Activated effector memory CD4-positive, alpha-beta T cell treated with Interleukin-2 at 50 U/mL for 16 hours (primary cell): ENCODE measurements around the gene SLC28A1.

Experiments
- DNase-seq: peaks from one replicate; pipeline ENCODE4 v3.0.0-alpha.2; 2020

The SLC28A1 gene

DNA sequence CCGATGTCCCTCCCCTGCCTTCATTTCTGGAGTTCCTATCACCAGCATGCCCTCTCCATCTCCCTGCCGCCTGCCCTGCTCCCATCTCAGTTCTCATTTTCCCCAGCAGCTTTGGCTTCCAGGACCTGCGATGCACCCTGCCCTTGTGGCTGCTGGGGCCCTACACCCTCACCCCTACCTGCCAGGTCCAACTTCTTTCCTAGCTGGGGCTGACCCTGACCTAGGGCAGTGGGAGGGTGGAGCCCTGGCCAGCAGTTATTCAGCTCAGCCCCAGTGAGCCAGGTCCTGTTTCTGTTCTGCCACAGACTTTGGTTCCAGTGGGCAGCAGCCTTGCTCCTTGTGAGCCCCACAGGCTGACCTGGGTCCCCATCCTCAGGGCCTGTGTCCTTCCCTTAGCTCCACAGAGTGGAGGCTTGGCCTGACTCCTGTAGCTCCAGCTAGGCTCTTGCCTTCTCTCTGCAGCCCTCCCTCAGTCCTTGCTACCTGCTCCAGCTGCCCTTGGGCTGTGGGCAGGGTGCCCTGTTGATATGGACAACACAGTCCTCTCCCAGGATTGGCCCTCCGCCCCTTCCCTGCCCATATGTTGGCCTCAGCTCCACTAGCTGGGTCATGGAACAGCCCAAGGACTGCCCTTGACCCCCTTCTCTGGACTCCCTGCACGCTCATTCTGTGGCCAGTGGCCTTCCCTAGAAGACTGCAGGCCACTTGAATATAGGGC is 62.5 kb downstream of the SLC28A1 start:
- no peak for DNase-seq

DNA sequence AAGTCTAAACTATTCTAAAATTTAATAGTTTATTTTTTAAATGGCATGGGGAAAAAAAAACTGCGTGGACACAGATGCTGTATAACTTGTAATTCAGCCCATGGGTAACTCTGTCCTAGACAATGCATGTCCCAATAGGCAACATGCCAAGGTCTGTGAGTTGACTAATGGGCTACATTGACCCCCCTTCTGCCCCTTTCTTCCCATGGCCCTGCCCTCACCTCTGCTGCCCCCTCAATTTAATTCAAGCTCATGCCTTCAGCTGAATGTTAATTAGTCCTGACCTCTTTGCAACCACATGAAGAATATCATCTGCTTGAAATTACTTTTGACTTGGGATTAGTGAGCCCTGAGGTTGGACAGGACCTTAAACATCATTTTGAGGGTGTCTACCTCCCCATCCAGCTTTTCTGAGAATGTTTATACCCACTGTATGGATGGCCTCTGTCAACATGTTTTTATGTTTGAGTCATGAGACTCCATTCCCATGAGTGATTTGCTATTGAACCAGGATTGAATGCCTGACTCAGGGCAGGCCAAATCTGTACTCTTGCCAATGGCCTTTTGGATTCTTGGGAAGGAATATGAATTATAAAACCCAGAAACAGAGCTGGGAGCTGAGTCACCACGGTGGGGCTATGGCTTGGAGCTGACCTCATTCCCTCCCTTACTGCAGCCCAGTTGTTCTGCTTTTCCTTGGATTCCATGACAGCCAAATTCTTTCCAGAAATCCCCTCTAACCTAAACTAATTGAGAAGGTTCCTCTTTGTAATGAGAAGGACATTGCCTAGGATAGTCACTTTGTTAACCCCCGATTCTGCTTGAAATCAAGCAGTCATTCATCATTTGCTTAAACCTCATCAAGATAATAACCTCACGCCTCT is 63.7 kb downstream of the SLC28A1 start:
- no peak for DNase-seq

DNA sequence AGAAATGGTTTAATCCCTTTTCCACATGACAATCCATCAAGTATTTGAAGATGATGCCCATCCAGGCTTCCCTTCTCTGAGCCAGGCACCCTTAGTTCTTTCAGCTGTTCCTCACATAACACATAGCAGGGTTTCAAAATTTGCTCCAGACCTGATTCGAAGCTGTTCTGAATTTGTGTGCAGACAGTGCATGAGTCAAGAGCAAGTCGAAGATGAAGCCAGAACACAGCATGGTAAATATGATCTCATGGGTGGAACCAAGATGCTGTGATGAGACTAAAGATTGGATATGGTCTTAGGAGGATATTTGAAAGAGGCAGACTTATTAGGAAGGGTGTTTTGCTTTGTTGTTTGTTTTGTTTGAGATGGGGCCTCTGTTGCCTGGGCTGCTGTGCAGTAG is 64.6 kb downstream of the SLC28A1 start:
- no peak for DNase-seq

DNA sequence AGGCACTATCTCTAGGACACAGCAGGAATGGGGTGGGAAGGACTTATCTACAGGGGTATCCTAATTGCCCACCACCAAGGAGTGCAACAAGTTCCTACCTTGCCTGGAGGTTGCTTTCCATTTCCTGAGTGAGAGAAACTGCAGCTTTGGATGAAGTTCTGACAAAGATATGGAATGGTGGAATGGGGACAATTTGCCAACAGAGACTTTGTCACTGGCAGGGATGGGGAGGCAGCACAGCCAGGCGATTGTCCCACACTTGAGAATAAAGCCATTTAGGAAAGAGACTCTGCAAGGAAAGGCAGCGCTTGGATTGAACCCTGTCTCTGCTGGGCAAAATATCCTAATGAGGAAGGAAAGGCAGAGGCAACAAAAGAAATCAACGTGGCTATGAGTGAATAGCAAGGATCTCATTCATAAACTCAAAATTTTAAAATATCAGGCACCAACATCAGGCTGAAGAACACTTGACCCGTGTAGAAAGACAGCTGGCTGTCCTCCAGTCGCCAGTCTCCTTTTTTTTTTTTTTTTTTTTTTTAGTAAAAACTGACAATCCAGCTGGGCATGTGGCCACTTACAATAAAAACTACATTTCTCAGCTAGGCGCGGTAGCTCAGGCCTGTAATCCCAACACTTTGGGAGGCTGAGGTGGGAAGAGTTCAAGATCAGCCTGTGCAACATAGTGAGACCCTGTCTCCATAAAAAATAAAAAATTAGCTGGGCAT is 65.5 kb downstream of the SLC28A1 start:
- no peak for DNase-seq

DNA sequence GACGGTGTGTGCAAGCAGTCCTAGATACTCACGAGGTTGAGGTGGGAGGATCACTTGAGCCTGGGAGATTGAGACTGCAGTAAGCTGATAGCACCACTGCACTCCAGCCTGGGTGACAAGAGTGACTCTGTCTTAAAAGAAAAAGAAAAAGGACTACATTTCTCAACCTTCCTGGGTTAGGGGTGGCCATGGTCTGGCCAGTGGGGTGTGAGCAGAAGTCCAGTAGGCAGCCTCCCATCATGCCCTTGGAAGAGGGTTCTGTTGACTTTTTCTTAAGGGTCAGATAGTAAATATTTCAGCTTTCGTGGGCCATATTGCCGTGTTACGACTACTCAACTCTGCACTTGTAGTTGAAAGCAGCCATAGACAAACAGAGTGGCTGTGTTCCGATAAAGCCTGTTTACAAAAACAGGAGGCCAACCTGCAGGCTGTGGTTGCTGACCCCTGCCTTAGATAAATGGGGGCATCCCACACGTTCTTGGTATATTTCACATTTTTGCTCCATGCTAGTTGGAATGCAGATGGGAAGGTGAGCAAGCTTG is 66.2 kb downstream of the SLC28A1 start:
- no peak for DNase-seq

DNA sequence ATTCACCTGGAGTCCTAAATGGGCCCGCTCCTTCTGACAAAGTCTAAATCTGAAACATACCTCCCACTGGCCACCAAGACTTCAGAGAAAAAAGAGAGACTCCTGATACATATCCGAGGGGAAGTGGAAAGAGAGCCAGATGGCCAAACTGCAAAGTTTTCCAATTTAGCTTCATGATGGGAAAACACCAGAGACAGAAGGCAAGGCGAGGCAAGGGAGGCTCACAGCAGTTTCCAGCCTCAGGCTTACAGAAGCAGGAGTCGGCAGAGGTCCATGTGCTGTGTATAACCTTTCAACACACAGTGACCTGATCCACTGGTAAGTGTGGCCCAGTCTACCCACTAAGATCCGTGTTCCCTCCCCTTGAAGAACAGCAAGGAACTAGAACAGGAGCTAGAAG is 67.3 kb downstream of the SLC28A1 start:
- DNase-seq, result no peak

DNA sequence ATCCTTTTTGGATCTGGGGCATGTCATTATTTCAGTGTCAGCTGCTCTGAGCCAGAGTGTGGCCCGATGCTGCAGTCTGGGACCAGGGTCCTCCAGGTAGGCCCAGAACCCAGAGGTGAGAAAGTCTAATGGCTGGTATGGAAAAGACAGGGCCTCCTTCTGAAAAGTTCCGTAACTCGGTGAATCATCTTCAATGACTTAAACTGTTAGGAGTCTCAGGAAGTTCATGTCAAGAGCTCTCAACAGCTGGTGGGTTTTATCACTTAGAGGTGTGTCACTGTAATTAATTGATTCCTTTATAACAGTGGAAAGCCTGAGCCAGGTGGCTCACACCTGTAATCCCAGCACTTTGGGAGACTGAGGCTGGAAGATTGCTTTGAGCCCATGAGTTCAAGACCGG is 68.7 kb downstream of the SLC28A1 start:
- DNase-seq, result no peak

DNA sequence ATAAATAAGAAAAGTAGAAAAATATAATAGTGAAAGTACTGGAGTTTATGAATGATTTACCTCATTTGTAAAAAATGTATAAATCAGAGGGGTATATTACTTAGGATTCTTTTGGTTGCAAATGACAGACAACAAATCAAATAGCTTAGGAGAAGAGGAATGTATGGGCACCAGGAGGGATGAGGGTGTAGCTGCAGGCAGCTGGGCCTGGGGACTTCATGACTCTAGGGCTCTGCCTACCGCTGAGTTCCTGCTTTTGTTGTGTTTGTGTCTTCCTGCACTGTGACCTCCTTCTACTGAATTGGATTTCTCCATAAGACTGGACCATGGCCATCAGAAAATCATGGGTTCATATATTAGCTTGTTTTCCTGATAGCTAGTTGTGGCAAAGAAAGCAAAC is 69.3 kb downstream of the SLC28A1 start:
- DNase-seq, result no peak

DNA sequence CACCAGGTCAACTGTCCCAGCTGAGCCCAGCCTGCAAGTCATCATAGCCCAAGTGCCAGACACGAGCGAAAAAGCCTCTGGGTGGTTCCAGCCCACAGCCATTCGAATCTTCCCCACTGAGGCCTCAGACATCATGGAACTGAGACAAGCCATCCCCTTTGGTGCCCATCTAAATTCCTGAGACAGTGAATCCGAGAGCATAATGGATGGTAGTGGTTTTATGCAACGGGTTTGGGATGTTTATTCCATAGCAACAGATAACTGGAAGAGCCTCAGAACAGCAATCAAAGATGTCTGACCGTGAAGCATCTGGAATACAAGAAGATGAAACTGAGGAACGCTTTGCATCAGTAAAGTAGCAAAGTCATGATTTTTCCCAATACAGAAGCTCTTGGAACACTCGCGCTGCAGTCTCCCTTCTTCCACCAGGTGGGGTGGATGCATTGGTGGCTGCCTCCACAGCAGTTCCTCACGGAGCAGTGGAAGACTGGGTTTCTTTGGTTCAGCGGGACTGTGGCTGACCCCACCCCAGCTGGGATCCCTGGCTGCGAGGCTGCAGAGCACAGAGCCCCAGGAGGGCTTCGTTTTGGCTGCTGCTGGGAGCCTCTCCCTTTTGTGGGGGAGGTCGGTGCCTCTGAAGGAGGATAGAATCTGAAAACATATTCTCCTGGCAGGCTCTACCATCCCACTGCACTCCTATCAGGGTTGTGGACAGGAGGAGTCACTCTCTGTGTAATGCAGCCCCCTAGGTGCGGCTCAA is 70.8 kb downstream of the SLC28A1 start:
- peak; percentile 13 for DNase-seq

DNA sequence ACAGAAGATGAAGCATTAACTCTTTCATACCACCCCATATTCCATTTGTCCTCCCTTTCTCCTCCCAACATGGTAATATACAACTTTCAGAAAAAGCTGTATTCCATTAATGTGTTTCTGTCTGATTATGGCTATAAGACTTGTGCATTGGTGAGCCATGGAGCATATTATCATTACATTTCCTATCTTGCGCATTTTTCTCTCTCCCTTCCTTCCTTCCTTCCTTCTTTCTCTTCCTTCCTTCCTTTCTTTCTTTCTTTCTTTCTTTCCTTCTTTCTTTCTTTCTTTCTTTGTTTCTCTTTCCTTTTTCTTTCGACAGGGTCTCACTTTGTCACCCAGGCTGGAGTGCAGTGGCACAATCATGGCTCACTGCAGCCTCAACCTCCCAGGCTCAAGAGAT is 71.7 kb downstream of the SLC28A1 start:
- no peak for DNase-seq

DNA sequence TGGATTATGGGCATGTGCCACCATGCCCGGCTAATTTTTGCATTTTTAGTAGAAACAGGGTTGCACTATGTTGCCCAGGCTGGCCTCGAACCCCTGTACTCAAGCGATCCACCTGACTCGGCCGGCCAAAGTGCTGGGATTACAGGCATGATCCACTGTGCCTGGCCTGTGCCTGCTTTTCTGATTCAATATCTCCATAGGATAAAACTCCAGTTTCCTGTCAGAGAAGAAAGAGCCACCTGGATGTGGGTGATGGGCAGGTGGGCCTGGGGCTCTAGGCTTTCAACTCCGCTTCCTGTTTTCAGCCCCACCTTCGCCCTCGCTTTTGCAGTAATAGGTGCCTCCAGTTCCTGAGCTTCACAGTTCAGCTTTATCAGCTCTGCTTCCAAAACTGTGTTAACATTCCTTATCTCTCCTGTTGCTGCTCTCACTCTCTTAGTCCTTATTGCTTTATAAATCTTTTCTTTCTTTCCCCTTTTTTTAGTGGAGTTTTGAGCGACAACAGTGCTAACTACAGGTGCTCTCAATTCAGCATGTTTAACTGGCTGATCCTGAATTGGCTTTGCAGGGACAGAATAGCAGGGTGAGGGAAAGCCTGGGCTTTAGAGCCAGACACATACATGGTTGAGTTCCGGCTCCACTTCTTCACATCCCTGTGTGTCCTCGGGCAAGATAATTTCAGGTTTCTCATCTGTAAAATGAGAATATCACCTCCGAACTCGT is 76.1 kb downstream of the SLC28A1 start:
- no peak for DNase-seq

DNA sequence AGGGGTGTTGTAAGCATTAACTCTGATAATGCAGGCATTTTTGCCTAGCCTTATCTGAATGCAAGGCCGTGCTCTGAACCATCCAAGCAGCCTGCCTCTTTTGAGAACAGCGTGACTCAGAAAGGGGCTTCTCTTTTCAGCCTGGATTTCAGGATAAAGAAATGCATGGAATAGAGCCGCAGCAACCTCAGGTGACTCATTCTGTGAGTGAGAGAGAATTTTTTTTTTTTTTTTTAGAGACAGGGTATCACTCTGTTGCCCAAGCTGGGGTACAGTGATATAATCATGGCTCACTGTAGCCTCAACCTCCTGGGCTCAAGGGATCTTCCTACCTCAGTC is 76.6 kb downstream of the SLC28A1 start:
- DNase-seq, result no peak

DNA sequence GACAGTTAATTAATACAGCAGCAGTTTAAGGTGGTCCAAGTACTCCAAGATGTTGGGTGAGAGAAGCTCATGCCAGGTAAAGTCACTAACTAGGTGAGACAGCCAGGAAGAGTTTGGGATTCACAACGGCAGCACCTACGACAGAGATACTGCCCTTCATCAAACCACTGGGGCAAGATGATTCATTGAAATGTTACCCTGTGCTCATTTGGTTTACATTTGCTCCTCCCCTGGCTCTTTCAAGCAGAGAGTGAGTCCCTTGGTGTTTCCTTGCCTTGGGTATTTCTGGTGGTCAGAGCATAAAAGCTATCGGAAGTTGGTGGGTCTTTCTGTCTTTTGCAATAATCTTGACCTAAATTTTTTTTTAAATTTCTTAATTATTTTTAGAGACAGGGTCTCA is 77.2 kb downstream of the SLC28A1 start:
- DNase-seq, result no peak

DNA sequence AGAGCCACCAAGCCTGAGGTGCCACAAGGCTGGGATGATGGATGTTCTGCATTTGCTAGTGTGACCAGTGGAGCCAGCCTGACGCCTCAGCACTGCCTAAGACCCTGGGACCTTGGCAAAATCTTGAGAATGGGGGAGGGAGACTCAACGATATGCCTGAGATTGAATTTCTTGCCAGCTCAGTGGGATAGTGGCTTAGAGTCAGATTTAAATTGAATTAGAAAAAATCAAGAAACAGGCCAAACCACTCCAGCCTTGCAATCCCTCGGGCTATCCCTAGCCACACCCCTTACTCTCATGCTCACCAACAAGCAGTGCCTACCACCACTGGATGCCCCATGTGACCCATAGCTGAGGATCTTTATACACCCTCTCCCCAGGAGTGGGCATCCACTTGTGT is 78.5 kb downstream of the SLC28A1 start:
- no peak for DNase-seq

DNA sequence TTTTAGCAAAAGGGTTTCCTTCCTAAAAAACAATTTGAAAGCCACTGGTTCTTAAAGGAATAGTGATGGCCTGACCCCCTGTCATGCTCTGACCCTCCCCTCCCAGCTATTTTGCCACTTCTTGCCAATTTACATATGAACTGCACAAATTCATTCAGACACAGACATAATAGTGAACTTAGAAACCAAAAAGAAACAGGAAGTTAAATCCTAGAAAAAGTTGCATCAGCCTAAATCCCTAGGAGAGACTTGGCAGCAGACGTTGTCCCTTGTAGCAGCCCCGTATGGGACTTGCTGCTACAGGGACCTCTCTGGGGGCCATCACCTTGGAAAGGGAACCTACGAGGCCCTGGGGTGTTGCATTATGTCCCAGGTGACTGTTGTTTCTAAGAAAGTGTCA is 82.9 kb downstream of the SLC28A1 start:
- no peak for DNase-seq

DNA sequence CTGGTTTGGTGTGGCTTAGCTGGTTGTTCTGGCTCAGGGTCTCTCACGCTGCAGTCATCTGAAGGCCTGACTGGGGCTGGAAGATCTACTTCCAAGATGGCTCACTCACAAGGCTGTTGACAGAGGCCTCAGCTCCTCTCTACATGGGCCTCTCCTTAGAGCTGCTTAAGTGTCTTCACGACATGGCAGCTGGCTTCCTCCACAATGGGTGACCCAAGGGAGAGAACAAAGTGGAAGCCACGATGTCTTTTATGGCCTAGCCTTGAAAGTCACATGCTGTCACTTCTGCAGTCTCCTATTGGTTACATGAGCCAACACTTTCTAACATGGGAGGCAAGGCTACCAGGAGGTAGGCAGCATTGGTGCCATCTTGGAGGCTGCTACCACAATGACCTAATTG is 83.8 kb downstream of the SLC28A1 start:
- no peak for DNase-seq

DNA sequence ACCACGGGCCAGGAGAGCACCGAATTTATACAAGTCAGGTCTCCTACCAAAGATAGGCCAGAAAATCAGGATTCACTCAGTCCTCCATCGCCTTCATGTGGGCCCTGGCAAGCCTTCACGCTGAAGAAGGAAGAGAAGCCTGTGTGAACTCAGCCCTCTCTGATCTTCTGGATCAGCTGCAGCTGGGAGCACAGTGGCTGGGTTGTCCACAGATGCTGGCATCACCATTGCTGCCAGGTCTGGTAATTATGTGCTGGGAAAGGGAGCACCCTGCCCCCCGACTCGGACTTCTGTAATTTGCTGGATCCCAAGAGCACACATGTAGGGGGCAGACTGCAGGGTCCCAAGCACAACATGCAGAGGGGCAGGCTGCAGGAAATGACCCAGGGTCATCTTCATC is 84.8 kb downstream of the SLC28A1 start:
- no peak for DNase-seq

DNA sequence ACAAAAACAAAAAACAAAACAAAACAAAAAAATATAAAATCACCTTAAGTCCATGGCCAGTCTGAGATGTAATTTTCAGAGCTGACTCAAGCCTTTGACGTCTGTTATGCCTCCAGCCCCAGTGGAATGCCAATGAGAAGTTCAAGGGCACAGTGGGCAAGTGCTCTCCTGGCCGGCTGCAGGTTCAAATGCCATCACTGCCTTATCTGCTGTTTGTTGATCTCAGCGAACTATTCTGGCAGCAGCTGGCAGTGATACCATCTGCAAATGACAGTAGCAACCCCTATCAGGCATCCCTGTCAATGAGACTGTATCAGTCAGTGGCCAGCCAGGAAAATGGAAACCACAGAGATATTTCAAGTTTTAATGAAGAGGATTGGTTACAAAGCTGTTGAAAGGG is 86.4 kb downstream of the SLC28A1 start:
- no peak for DNase-seq

DNA sequence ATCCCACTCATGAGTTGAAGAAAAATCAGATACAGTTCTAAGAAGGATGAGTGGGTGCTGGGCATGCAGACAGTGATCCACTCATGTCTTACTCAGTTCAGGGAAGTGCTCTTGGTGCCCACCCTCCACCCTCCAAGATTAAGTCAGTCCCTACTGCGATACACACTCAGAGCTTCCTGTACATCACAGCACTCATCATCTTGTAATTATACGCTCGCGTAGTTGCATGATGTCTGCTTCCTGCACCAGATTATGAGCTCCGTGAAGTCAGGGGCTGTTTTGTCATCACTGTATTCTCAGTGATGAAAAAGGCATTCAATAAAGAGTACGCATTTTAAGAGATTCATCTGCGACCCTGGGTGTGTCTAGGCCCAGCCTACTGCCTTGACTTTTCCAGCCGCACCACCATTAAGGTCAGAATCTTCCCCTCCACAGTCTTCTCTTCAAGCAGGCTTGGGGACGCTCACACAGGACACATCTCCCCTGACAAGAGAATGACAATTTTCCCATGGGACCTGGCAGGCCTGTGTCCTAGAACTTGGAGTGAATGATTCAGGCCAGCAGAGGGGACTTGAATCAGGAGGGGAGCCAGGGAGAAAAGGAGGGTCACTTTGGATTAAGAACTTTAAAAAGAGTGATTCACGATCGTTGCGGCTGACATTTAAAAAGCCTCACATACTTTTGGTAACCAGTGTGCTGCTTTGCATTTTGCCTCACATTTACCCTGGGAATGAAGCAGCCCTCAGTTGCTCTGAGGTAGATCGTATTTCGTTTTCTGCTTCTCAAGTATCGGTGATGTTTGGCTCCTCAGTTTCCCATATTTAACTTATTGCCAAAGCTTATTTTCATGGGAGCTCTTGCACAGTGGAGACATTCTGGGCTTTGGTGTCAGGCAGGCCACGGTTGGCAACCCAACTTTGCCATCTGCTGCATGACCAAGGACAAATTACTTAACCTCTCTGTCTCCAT is 89.3 kb downstream of the SLC28A1 start:
- DNase-seq, result no peak

DNA sequence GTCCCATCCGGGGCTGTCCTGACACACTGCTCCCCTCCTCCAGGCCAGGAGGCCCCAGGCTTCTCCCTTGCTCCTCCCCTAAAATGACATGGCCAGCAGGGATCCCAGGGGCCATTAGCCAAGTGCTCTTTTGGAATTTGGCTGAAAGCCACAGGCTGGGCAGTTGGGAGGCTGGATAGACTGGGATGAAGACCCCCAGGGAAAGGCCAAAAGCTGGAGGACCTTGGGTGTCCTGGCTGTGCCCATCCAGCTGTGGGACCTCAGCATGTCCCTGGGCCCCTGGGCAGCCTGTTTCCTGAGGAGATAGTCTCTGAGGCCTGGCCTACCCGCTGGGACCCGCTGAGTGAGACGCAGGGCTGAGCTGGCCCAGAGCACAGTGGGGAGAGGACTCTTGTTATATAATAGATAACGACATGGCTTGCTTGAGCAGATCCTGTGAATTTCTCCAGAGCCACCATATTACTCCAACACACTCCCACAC is 91.4 kb downstream of the SLC28A1 start:
- DNase-seq, result no peak
